Head of caudate nucleus (tissue), 42 donors: ENCODE results near the gene PHLPP1.
"Not testable (repeated sequence)": the region's sequence is repeated elsewhere in the genome, so short reads cannot be mapped to it uniquely, and the experiment has no call there.

Source experiments
- DNase-seq, 42 donors: peaks; one replicate each; pipeline versions ENCODE4 v3.0.0 to v3.0.0-alpha.2; 2020 to 2021; ENCODE audit warnings: mixed read lengths in 7 of 42
- intact Hi-C: fragments of 100-400 bp; cut with DNase I; formaldehyde crosslinking; loops from one replicate; pipeline ENCODE4 v1.15.0; 2022

PHLPP1 gene

GRCh38 chr18:62736077-62736855 is 20.9 kb downstream of the PHLPP1 start:
- intact Hi-C loops, result no loop called here
- no peak for DNase-seq

- DNase-seq, result no peak
- intact Hi-C loops, result no loop called here
Measured at GRCh38 chr18:62737241-62737873, 22.0 kb downstream of the PHLPP1 start.

- DNase-seq, result no peak
- intact Hi-C loops, result no loop called here
Measured at GRCh38 chr18:62738639-62739038, 23.3 kb downstream of the PHLPP1 start.

- intact Hi-C loops, result no loop called here
- DNase-seq, result peak in 2 of 42 donors; percentile 14 to 18
Measured at GRCh38 chr18:62739911-62740310, 24.6 kb downstream of the PHLPP1 start.

- intact Hi-C loops, DNase-seq: not testable (repeated sequence)
Measured at GRCh38 chr18:62740650-62741049, 25.3 kb downstream of the PHLPP1 start.

GRCh38 chr18:62741118-62741566 is 25.8 kb downstream of the PHLPP1 start:
- intact Hi-C loops, result no loop called here
- peak in 4 of 42 donors; percentile 22 to 58 (median 39) for DNase-seq

- intact Hi-C loops, result no loop called here
- no peak for DNase-seq
Measured at GRCh38 chr18:62741584-62741983, 26.2 kb downstream of the PHLPP1 start.

GRCh38 chr18:62744076-62744968 is 29.0 kb downstream of the PHLPP1 start:
- intact Hi-C loops, result no loop called here
- DNase-seq, result no peak

GRCh38 chr18:62745089-62745751 is 29.9 kb downstream of the PHLPP1 start:
- intact Hi-C loops, result no loop called here
- DNase-seq, result peak in 7 of 42 donors; percentile 31 to 65 (median 41)

GRCh38 chr18:62749389-62749788 is 34.0 kb downstream of the PHLPP1 start:
- intact Hi-C loops, result no loop called here

GRCh38 chr18:62751341-62751821 is 36.0 kb downstream of the PHLPP1 start:
- peak in 32 of 42 donors; percentile 10 to 81 (median 47) for DNase-seq

More at GRCh38 chr18:62749389-62749788, 34.0 kb downstream of the PHLPP1 start:
- DNase-seq, result no peak

GRCh38 chr18:62751977-62752376 is 36.6 kb downstream of the PHLPP1 start:
- DNase-seq, result no peak
- intact Hi-C loops, result no loop called here

More at GRCh38 chr18:62751341-62751821, 36.0 kb downstream of the PHLPP1 start:
- intact Hi-C loops, result no loop called here

GRCh38 chr18:62754026-62754425 is 38.7 kb downstream of the PHLPP1 start:
- intact Hi-C loops, result no loop called here
- no peak for DNase-seq

GRCh38 chr18:62755454-62755853 is 40.1 kb downstream of the PHLPP1 start:
- no peak for DNase-seq
- intact Hi-C loops, result no loop called here

GRCh38 chr18:62755946-62756345 is 40.6 kb downstream of the PHLPP1 start:
- no peak for DNase-seq
- intact Hi-C loops, result no loop called here

GRCh38 chr18:62757399-62758010 is 42.2 kb downstream of the PHLPP1 start:
- intact Hi-C loops, result no loop called here
- DNase-seq, result no peak

GRCh38 chr18:62758591-62758990 is 43.2 kb downstream of the PHLPP1 start:
- intact Hi-C loops, result no loop called here
- DNase-seq, result no peak

GRCh38 chr18:62759704-62760402 is 44.5 kb downstream of the PHLPP1 start:
- no peak for DNase-seq
- intact Hi-C loops, result no loop called here
